K562 (cell line): ENCODE data around the gene PHKG2. TPM values are rescaled to one million over a fixed set of nuclear protein-coding genes. Genes with fewer than 3 reads are reported as not detected.

Experiments
- ELF4 ChIP-seq: fragments of 450-650 bp; formaldehyde crosslinking; IDR thresholded peaks from 2 replicates; pipeline ENCODE4 v1.4.0; 2022; ENCODE audit warnings: missing genetic modification characterization
- FOXA3 ChIP-seq, 2 experiments: fragments of 450-650 bp in 1 of 2; sonication (generic) in 1 of 2; formaldehyde crosslinking; IDR thresholded peaks in 1 of 2; conservative IDR thresholded peaks in 1 of 2; 2 replicates each; pipeline versions ENCODE4 v1.4.0 to v1.8.0; 2020 to 2022; ENCODE audit warnings: mild to moderate bottlenecking in 2 of 2, missing genetic modification reagents in 1 of 2
- HBP1 ChIP-seq: fragments of 450-650 bp; formaldehyde crosslinking; IDR thresholded peaks from 2 replicates; pipeline ENCODE4 v1.4.0; 2022; ENCODE audit warnings: missing genetic modification characterization
- HMGN3 ChIP-seq: IDR thresholded peaks from 2 replicates; pipeline ENCODE4 v1.6.1; 2011; ENCODE audit warnings: borderline replicate concordance, low read depth, mild to moderate bottlenecking, mixed read lengths, low read length; ENCODE audit not compliant: insufficient read length; ENCODE audit errors: extremely low read depth
- OTX1 ChIP-seq: fragments of 450-650 bp; formaldehyde crosslinking; IDR thresholded peaks from 2 replicates; pipeline ENCODE4 v1.4.0; 2022; ENCODE audit warnings: mild to moderate bottlenecking
- PHF8 ChIP-seq: fragments of 200-600 bp; sonication (generic); IDR thresholded peaks from 2 replicates; pipeline ENCODE4 v1.6.1; 2012; ENCODE audit warnings: mixed run types, mild to moderate bottlenecking, inconsistent platforms, low read length, moderate library complexity, borderline replicate concordance
- PURB ChIP-seq: sonication (generic); formaldehyde crosslinking; IDR thresholded peaks from 2 replicates; pipeline ENCODE4 v1.9.0; 2021; ENCODE audit warnings: low read depth, mild to moderate bottlenecking, missing genetic modification reagents
- RAD51 ChIP-seq: fragments of 450-650 bp; IDR thresholded peaks from 2 replicates; pipeline ENCODE4 v1.7.1; 2016; ENCODE audit warnings: low read depth, mild to moderate bottlenecking, borderline replicate concordance
- RB1 ChIP-seq: fragments of 450-650 bp; IDR thresholded peaks from 2 replicates; pipeline ENCODE4 v1.6.1; 2017; ENCODE audit warnings: low read depth, mild to moderate bottlenecking
- RFX1 ChIP-seq: fragments of 450-650 bp; IDR thresholded peaks from 2 replicates; pipeline ENCODE4 v1.6.1; 2016; ENCODE audit warnings: mild to moderate bottlenecking, moderate library complexity
- SIN3B ChIP-seq: fragments of 450-650 bp; IDR thresholded peaks from 2 replicates; pipeline ENCODE4 v1.6.1; 2017; ENCODE audit warnings: low read depth, mild to moderate bottlenecking, moderate library complexity
- TEAD4 ChIP-seq, 2 experiments: sonication (generic) in 1 of 2; formaldehyde crosslinking in 1 of 2; IDR thresholded peaks; 2 replicates each; pipeline versions ENCODE4 v1.6.1 to v1.8.0; 2012 to 2022; ENCODE audit warnings: borderline replicate concordance in 1 of 2, inconsistent platforms in 1 of 2, low read length in 1 of 2, mild to moderate bottlenecking in 1 of 2, missing genetic modification reagents in 1 of 2
- ZBTB2 ChIP-seq: fragments of 450-650 bp; IDR thresholded peaks from 2 replicates; pipeline ENCODE4 v1.6.1; 2016; ENCODE audit warnings: antibody characterized with exemption
- ZBTB26 ChIP-seq: fragments of 450-650 bp; formaldehyde crosslinking; IDR thresholded peaks from 2 replicates; pipeline ENCODE4 v1.4.0; 2022; ENCODE audit warnings: missing genetic modification characterization
- ZBTB7A ChIP-seq: IDR thresholded peaks from 2 replicates; pipeline ENCODE4 v1.6.1; 2011; ENCODE audit warnings: low read depth, mild to moderate bottlenecking, low read length, moderate library complexity, borderline replicate concordance; ENCODE audit not compliant: control insufficient read depth
- ZNF140 ChIP-seq: fragments of 250-450 bp; sonication (Bioruptor Pico); IDR thresholded peaks from 2 replicates; pipeline ENCODE4 v1.8.0; 2021; ENCODE audit warnings: moderate library complexity, mild to moderate bottlenecking, inconsistent platforms
- ZNF184 ChIP-seq: sonication (generic); formaldehyde crosslinking; IDR thresholded peaks from 2 replicates; pipeline ENCODE4 v1.5.0; 2020; ENCODE audit warnings: missing genetic modification reagents
- ZNF311 ChIP-seq: fragments of 250-450 bp; sonication (Bioruptor Pico); IDR thresholded peaks from 2 replicates; pipeline ENCODE4 v1.4.0; 2020; ENCODE audit warnings: mild to moderate bottlenecking, moderate library complexity
- ZZZ3 ChIP-seq: fragments of 450-650 bp; IDR thresholded peaks from 2 replicates; pipeline ENCODE4 v1.6.1; 2016; ENCODE audit warnings: antibody characterized with exemption, mild to moderate bottlenecking, moderate library complexity
- polyA plus RNA-seq, 8 experiments: library from polyadenylated mRNA; depleted of rRNA in 4 of 8; stranded (reverse) in 5 of 8; unstranded in 3 of 8; fragments of >200 nt; fragmentation: Nextera tagmentation in 2 of 8; fragmentation: Illumina TruSeq in 1 of 8; extraction: Ambion mirVana in 2 of 8; extraction: Trizol in 1 of 8; gene quantifications; 2 replicates each; pipeline versions ENCODE4 v1.2.1 to v1.2.3, GENCODE V29; 2011 to 2014; ENCODE audit warnings: inconsistent platforms in 1 of 8, missing spikeins in 1 of 8
- total RNA-seq, 7 experiments: library from RNA; depleted of rRNA in 6 of 7; stranded (reverse); fragments of >200 nt in 6 of 7; fragmentation: Illumina TruSeq in 2 of 7; extraction: Trizol in 2 of 7; gene quantifications; 2 replicates each; pipeline versions ENCODE4 v1.2.1 to v1.2.3, GENCODE V29; 2011 to 2021; ENCODE audit warnings: low replicate concordance in 1 of 7
- TF ChIP-seq, protein P1 (sequence below): fragments of 450-650 bp; IDR thresholded peaks from 2 replicates; pipeline ENCODE4 v1.6.1; 2016; ENCODE audit warnings: low read depth, mild to moderate bottlenecking, moderate library complexity
- TF ChIP-seq, protein P2 (sequence below): sonication (generic); formaldehyde crosslinking; IDR thresholded peaks from 2 replicates; pipeline ENCODE4 v1.8.0; 2022; ENCODE audit warnings: mild to moderate bottlenecking, missing genetic modification reagents

The PHKG2 gene
- total and polyA plus RNA-seq, 9 of the 15 experiments (the other 6 are each of a cell fraction or from before 2014, with no cell fraction given), result 5.8 to 54.2 (median 30.7) TPM

GRCh38 chr16:30775392-30776188 lies 27.4 kb downstream of the PHKG2 start (continued):
- TF ChIP-seq TEAD4 (IDR thresholded peaks at IDR 0.05; ENCODE audit: low read length), result no peak
- TF ChIP-seq TEAD4 (CRISPR knock-in tag; IDR thresholded peaks at IDR 0.05; ENCODE audit: borderline replicate concordance), result no peak
- TF ChIP-seq ZZZ3, result no peak
- TF ChIP-seq PURB (CRISPR knock-in tag), result no peak
- TF ChIP-seq RAD51, result no peak; the same call in none of the 2 replicates
- no peak for TF ChIP-seq ZNF140 (CRISPR knock-in tag)
- TF ChIP-seq RFX1, result no peak
- TF ChIP-seq ZBTB26 (CRISPR knock-in tag), result peak; percentile 60; the same call in 1 of the 2 replicates
- no peak for TF ChIP-seq ZNF311 (CRISPR knock-in tag)
- peak; percentile 82; the same call in 1 of the 2 replicates for TF ChIP-seq PHF8
- no peak for TF ChIP-seq ZBTB7A
- TF ChIP-seq ZNF184 (CRISPR knock-in tag), result no peak
- peak; percentile 62 for TF ChIP-seq HMGN3
- TF ChIP-seq RB1, result peak; percentile 33
- TF ChIP-seq ELF4 (CRISPR knock-in tag), result peak; percentile 19; the same call in 1 of the 2 replicates
- peak; percentile 80 for TF ChIP-seq HBP1 (CRISPR knock-in tag)
- no peak; the same call in 1 of the 2 replicates for TF ChIP-seq SIN3B
- TF ChIP-seq FOXA3 (CRISPR knock-in tag; conservative IDR thresholded peaks at IDR 0.05 in 1 of 2, IDR thresholded peaks at IDR 0.05 in 1 of 2), result peak in 1 of 2 experiments; percentile 29; a peak in 1 of 4 replicates
- TF ChIP-seq, protein P1, sequence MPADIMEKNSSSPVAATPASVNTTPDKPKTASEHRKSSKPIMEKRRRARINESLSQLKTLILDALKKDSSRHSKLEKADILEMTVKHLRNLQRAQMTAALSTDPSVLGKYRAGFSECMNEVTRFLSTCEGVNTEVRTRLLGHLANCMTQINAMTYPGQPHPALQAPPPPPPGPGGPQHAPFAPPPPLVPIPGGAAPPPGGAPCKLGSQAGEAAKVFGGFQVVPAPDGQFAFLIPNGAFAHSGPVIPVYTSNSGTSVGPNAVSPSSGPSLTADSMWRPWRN, result no peak
- peak; percentile 69; the same call in 1 of the 2 replicates for TF ChIP-seq OTX1 (CRISPR knock-in tag)
- TF ChIP-seq ZBTB2, result no peak
- TF ChIP-seq, protein P2, sequence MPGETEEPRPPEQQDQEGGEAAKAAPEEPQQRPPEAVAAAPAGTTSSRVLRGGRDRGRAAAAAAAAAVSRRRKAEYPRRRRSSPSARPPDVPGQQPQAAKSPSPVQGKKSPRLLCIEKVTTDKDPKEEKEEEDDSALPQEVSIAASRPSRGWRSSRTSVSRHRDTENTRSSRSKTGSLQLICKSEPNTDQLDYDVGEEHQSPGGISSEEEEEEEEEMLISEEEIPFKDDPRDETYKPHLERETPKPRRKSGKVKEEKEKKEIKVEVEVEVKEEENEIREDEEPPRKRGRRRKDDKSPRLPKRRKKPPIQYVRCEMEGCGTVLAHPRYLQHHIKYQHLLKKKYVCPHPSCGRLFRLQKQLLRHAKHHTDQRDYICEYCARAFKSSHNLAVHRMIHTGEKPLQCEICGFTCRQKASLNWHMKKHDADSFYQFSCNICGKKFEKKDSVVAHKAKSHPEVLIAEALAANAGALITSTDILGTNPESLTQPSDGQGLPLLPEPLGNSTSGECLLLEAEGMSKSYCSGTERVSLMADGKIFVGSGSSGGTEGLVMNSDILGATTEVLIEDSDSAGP (CRISPR knock-in tag), result no peak; the same call in none of the 2 replicates
